Spleen (tissue), 7 donors: ENCODE data around the gene EVI5L.

Experiments used
- CTCF ChIP-seq, 11 experiments: fragments of 200-600 bp in 7 of 11; fragments of 450-650 bp in 4 of 11; sonication (generic) in 4 of 11; IDR thresholded peaks in 8 of 11; conservative IDR thresholded peaks in 3 of 11; 1 replicate in 7 of 11; 2 replicates in 4 of 11; pipeline versions ENCODE4 v1.4.0 to v1.8.0; 2016 to 2021; ENCODE audit warnings: antibody characterized with exemption in 11 of 11, inconsistent platforms in 4 of 11, mild to moderate bottlenecking in 1 of 11
- POLR2A ChIP-seq, 3 donors: fragments of 450-650 bp; IDR thresholded peaks; one replicate each; pipeline ENCODE4 v1.5.1; 2017; ENCODE audit warnings: antibody characterized with exemption in 3 of 3, mild to moderate bottlenecking in 1 of 3
- POLR2AphosphoS5 ChIP-seq, 3 donors: sonication (generic); formaldehyde crosslinking; IDR thresholded peaks; one replicate each; pipeline ENCODE4 v1.5.1; 2017; ENCODE audit warnings: antibody characterized with exemption in 3 of 3
- donor health status: DM: no; HTN: no; CAD: no; lungs with moderate emphysema.
- donor health status: DM: no; HTN: no; CAD: no.
- donor health status: DM: no; HTN: no; CAD: no.

- TF ChIP-seq CTCF (IDR thresholded peaks at IDR 0.05 in 8 of 11, conservative IDR thresholded peaks at IDR 0.05 in 3 of 11) (peak in 1 of 11 experiments; percentile 10), POLR2A (IDR thresholded peaks at IDR 0.05) (no peak), POLR2AphosphoS5 (IDR thresholded peaks at IDR 0.05) (no peak)
Observed at GRCh38 chr19:7831452-7831851, 1.4 kb downstream of the EVI5L start.
